Nucleus accumbens (tissue), 56 donors: ENCODE measurements around the gene CACNA2D3.
"Not testable (repeated sequence)": the region's sequence is repeated elsewhere in the genome, so short reads cannot be mapped to it uniquely, and the experiment has no call there.

Source experiments
- DNase-seq, 56 donors: peaks; one replicate each; lab custom pipeline; 2025; lab: John Stamatoyannopoulos, UW

Gene CACNA2D3

GRCh38 chr3:54593653-54594052 lies 471.3 kb downstream of the CACNA2D3 start:
- no peak for DNase-seq

GRCh38 chr3:54596087-54596486 lies 473.7 kb downstream of the CACNA2D3 start:
- DNase-seq: no peak

GRCh38 chr3:54599716-54600115 lies 477.4 kb downstream of the CACNA2D3 start:
- DNase-seq: peak in 53 of 56 donors; percentile 1 to 86 (median 47)

- DNase-seq: peak in 37 of 56 donors; percentile 4 to 68 (median 31)
These were observed 478.3 kb downstream of the CACNA2D3 start for GRCh38 chr3:54600441-54601204.

GRCh38 chr3:54604495-54604894 lies 482.1 kb downstream of the CACNA2D3 start:
- no peak for DNase-seq

GRCh38 chr3:54608041-54608440 lies 485.7 kb downstream of the CACNA2D3 start:
- no peak for DNase-seq

- no peak for DNase-seq
These were observed 496.7 kb downstream of the CACNA2D3 start for GRCh38 chr3:54619053-54619452.

GRCh38 chr3:54619531-54619930 lies 497.2 kb downstream of the CACNA2D3 start:
- no peak for DNase-seq

GRCh38 chr3:54621184-54621583 lies 498.8 kb downstream of the CACNA2D3 start:
- no peak for DNase-seq

- no peak for DNase-seq
These were observed 500.3 kb downstream of the CACNA2D3 start for GRCh38 chr3:54622678-54623077.

- DNase-seq: no peak
These were observed 503.7 kb downstream of the CACNA2D3 start for GRCh38 chr3:54625805-54626787.

- no peak for DNase-seq
These were observed 506.6 kb downstream of the CACNA2D3 start for GRCh38 chr3:54628888-54629441.

- no peak for DNase-seq
These were observed 507.8 kb downstream of the CACNA2D3 start for GRCh38 chr3:54630101-54630623.

- DNase-seq: not testable (repeated sequence)
These were observed 508.6 kb downstream of the CACNA2D3 start for GRCh38 chr3:54631001-54631400.

GRCh38 chr3:54631516-54632325 lies 509.4 kb downstream of the CACNA2D3 start:
- peak in 1 of 56 donors; percentile 6 for DNase-seq

- no peak for DNase-seq
These were observed 509.9 kb downstream of the CACNA2D3 start for GRCh38 chr3:54632326-54632665.

- no peak for DNase-seq
These were observed 510.5 kb downstream of the CACNA2D3 start for GRCh38 chr3:54632834-54633233.

GRCh38 chr3:54633444-54634121 lies 511.2 kb downstream of the CACNA2D3 start:
- DNase-seq: no peak

- no peak for DNase-seq
These were observed 511.7 kb downstream of the CACNA2D3 start for GRCh38 chr3:54634122-54634469.
